Stimulated activated CD8-positive, alpha-beta memory T cell treated with anti-CD3 and anti-CD28 coated beads, Interleukin-2, amount 100 ng/mL, for 1 hour (primary cell): Measurements from ENCODE around the gene HERC2.
"Not testable (repeated sequence)": the region's sequence is repeated elsewhere in the genome, so short reads cannot be mapped to it uniquely, and the experiment has no call there.

Experiments used
- DNase-seq, 2 donors: peaks; one replicate each; pipeline ENCODE4 v3.0.0-alpha.2; 2020; ENCODE audit warnings: low read depth in 2 of 2

Gene HERC2

DNA sequence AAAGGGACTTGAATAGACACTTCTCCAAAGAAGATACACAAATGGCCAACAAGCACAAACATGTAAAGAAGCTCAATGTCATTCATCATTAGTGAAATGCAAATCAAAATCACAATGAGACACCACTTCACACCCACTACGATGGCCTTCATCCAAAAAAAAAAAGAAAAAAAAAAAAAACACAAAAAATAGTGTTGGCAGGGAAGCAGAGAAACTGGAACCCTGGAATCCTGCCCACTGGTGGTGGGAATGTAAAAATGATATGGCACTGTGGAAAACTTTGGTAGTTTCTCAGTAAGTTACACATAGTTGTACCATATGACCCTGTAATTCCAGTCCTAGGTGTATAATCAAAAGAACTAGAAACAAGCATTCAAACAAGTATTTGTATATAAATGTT is 94.7 kb downstream of the HERC2 start:
- DNase-seq, result not testable (repeated sequence)

DNA sequence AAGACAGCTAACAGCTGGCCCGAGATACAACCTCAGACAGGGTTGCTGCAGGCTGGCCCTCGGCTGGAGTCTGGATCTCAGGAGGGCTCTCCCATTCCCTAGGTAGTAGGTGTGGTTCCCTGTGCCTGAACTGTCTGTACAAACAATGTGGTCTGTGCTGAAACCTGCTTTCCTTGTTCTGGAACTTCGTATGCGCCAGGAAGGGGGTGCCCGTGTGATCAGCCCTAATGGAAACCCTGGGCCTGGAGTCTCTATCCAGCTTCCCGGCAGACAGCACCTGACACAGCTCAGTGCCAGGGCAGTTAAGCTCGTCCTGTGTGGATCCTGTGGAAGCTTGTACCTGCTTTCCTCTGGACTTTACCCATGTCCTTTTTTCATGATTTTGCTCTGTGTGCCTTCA is 99.4 kb downstream of the HERC2 start:
- DNase-seq, result not testable (repeated sequence)

DNA sequence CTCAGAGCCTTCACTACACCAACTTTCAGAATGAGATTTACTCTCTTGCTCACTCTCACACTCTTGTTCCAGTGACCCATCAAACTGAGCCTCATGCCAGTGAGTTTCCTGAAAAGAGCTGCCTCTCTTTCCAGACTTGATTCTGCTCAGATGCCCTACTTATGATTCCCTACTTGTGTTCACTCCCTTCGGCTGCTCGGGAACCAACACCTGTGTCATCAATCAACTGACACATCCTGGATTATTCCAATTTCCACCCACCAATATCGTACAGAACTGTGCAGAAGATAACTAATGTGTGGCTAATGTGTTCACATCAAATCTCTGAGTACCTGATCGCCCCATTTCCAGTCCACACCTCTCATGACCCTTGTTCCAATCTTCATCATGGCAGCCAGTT is 100.3 kb downstream of the HERC2 start:
- not testable (repeated sequence) for DNase-seq

DNA sequence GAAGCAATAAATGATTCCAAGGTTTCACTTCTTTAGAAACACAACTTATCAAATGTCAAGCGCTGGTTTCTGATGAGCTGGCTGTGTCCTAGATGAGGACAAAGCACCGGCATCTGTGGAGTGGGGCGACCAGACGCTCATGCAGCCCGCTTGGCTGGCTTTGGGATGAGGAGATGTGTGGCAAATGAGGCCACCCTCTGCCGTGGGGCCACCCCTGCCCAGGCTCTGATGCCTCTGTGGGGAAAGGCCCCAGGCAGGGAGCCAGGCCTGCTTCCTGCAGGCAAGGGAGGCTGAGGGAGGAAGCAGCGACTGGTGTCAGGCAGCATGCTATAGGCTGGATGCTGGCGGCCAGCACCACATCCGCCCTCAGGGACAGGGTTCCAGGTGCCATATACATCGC is 102.9 kb downstream of the HERC2 start:
- DNase-seq, result no peak

DNA sequence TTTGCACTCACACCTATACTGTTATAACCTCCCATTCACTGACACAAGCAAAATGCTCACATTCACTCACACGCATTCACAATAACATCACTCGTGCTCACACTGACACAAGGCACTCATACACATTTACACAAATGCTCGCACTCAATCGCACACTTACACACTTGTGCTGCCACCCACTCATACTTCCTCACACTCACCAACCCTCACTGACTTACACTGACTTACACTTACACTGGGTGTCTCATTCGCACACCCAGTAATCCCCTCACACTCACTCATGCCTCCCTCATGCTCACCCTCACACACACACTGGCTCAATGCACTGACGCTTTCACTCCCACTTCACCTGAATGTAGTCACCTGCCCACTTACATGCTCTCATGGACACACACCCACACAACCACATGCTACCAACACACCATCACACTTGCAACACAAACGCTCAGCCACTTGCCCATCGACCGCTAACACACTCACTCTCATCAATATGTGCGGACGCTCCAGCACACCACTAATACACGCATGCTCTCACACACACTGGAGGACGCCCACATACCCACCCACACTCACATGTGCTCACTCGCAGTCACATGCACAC is 104.9 kb downstream of the HERC2 start:
- not testable (repeated sequence) for DNase-seq

DNA sequence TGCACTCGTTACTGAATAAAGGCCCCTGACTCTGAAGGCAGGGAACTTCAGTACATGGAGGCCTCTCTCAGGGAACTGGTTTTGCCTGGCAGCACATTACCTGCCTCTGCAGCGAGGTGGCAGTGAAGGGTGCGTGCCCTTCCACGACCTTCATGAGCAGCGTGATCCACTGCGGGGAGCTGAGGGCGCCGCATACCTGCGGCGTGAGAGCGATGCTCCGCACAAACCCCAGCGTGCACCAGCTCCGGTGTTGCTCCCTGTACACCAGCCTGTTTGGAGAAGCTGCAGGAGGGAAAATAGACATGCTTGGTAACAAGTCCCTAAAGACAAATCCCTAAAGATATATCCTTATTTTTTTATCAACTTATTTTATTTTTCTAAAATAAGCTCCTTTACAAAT is 106.5 kb downstream of the HERC2 start:
- not testable (repeated sequence) for DNase-seq

DNA sequence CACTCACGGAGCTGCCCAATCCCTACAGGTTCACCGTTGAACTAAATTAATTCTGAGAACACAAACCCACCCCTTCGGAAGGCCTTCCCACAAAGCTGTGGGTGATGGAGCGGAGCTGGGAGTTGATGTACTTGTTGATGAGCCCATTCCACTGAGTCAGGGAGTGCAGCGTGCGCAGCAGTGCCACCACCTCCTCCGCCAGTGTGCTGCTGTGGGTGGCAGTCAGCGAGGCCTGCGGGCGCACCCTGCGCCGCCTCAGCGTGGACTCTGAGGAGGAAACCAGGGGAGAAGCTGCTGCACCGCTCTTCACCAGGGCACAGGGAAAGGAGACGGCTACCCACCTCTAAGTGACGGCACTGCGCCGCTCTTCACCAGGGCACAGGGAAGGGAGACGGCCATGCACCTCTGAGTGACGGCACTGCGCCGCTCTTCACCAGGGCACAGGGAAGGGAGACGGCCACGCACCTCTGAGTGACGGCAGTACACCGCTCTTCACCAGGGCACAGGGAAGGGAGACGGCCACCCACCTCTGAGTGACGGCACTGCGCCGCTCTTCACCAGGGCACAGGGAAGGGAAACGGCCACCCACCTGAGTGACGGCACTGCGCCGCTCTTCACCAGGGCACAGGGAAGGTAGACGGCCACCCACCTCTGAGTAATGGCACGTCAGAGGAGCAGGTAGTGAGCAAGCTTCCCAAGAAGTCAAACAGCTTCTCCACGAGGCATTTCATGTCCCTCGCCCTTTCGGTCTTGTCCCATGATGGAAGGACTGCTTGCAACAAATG is 107.8 kb downstream of the HERC2 start:
- not testable (repeated sequence) for DNase-seq

DNA sequence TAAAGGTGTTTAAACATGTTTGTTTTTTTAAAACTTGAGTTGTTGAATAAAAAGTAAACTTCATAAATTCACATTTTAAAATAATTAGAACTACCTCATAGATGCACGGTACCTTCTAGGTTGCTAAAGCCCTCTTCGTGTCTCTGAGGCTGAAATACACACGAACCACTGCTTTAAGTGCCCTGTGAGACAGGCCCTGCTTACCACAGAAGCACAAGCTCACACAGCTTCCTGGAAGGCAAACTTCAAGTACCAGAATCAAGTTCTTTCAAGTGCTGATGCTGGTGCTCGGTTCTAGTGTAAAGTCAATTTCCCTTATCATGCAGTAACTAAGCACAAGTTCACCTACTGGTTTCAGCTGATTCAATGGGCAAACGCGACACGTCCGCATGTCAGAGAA is 108.6 kb downstream of the HERC2 start:
- not testable (repeated sequence) for DNase-seq

DNA sequence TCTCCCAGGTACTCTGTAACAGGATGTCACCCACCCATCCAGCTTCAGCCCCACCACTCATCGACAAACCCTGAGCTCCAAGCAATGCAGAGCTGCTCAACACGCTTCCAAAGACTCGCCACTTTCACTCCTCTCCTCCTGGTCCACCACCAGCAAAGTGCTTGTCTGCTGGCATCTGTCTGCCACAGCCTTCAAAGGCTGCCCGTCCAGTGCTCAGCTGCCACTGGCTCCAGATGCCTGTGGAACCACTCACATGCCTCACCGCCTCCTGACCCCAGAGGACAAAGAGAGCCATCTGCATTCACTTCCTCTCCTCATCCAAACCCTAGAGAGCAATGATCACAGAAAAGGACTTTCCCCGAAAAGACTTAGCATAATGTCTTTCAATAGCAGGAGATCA is 113.4 kb downstream of the HERC2 start:
- DNase-seq, result no peak

DNA sequence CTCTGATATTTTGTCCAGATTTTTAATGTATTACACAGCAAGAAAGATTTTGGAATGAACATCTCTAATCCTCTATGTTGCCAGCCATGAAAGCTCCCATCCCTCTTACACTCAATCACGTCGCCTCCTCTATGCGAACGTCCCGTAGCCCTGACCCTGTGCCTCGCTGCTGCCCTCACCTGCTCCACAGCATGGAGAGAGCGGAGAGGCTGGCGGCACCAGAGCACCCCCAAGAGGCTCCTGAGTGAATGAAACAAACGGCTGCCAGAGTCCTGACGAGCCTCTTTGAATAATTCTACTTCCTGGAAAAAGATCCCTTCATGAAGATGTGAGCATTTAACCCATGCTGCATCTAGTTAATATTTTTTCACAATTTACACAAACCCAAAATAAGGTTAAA is 116.3 kb downstream of the HERC2 start:
- DNase-seq, result not testable (repeated sequence)

DNA sequence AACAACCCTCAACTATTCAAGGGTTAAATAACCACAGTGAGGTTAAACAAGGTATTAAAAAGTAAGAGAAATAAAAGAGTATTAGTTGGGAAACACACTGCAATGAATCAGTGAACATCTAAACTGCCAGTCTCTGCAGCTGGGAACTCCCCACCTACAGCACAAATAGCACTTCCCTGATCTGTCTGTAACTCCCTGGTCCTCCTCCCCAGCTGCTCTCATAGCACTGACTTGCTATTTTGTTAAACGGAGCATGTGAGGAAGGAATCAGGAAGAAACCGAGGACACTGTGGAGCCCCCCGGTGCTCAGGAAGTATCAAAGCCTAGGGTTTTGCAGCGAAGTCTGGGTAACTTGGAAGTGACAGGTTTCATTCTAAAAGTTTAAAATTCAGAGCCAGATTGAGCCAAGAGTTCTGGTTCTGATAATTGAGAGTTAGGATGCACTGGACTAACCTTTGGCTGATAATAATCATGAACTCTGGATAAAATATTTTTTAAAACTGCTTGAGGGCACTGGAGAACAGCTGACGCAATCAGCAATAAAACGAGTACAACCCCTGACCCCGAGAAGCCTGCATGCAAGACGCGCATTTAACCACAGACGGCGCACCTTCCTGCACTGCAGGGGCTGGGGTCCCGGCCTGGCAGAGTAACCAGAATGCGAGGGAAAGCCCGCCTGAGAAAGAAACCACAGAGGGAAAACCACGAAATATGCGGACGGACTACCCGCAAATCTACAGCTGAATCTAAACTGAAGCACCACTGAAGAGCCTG is 118.7 kb downstream of the HERC2 start:
- DNase-seq, result not testable (repeated sequence)

DNA sequence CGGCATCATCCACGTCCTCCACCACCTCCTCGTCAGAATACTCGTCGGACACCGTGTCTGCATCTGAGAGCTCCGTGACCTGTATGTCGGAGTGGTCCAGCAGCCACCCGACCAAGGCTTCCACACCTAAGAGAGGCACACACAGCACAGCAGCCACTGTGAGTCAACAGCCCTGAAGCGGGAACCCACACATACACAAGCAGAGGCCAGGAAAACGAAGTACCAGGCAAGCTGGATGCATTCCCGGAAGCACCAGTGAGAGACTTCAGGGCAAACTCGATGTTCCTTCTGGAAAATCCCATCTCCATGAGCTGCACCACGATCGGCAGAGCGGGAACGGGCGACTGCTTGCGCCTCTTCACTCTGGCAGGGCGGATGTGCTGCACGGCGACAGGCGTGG is 119.9 kb downstream of the HERC2 start:
- not testable (repeated sequence) for DNase-seq

DNA sequence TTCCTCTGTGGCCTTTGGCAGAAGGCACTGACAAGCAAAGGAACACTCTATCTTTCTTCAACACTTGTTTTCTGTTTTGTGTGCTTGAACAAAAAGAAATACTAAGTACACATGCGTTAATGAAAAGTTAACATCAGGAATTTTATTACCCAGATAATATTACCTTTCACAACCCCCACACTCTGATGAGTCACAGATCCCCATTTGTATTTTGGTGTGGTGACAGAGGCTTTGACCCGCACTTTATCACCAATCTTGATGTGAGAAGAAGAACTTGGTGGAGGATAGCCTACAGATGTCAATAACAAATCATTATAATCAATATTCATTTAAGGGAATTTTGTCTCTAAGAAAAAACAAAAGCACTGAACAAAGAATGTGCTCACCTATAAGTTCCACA is 123.8 kb downstream of the HERC2 start:
- not testable (repeated sequence) for DNase-seq

DNA sequence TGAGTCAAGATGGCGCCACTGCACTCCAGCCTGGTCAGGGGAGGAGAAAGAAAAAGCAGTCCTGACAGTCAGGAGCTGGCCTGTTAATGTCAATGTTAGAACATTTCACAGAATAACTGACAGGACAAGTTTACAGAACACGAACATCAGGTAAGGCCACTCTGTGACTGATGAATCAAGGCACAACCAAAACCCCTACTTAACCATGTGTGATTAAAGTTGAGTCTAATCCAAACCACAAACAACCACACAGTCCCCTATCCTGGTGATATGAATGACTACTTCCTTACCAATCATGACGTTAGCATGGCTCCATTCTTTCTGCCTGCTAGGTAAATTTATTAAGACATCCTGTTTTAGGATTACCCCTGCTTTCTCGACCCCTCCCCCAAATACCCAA is 124.3 kb downstream of the HERC2 start:
- not testable (repeated sequence) for DNase-seq

DNA sequence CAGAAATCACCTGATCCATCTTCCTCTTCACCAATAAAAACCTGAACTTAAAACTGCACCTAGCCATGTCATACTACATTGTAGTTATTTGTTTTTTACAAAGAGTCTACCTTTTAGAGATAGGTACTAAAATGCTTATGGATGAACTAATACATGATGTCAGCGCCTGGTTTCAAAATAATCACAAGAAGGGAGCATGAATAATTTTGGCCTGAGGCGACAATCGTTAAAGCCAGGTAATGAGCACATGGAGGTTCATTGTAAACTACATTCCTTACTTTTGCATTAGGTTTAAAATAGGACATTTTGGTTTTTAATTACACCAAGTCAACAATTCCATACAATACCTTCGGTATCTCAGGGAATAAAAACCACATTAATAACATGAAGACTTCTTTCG is 125.4 kb downstream of the HERC2 start:
- DNase-seq, result not testable (repeated sequence)

DNA sequence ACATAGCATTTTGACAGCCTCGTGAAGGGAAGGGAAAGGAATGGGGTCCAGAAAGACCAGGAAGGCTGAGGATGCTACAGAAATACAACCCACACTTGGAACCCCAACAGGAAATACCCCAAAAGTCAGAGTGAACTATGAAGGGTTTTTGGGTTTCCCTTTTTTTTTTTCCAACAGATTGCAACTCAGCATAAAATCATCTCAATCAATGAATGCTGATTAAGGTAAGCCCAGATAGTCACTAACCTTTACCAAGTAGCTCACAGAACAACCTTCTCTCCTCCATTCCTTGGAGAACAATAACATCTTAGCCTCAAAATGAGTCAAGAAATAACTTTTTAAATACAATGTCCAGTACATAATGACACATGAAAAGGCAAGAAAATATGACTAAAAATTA is 129.2 kb downstream of the HERC2 start:
- DNase-seq, result no peak

DNA sequence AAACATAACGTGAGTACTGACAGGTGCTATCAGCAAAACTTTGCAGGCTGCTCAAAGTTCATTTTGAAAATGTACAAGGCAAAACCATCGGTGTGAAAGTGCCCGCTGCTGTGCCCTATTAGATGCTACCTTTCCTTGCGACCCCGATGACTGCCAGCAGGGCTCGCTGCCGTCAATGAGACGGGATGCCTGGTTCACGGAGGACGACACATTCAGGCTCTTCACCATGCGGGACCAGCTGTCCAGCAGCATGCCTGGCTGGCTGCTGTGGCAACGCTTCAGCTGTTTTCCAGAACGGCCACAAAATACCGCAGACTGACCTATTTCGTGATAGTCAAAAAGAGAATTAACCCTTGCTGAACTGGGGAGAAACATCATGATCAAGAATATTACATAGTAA is 130.1 kb downstream of the HERC2 start:
- no peak for DNase-seq

DNA sequence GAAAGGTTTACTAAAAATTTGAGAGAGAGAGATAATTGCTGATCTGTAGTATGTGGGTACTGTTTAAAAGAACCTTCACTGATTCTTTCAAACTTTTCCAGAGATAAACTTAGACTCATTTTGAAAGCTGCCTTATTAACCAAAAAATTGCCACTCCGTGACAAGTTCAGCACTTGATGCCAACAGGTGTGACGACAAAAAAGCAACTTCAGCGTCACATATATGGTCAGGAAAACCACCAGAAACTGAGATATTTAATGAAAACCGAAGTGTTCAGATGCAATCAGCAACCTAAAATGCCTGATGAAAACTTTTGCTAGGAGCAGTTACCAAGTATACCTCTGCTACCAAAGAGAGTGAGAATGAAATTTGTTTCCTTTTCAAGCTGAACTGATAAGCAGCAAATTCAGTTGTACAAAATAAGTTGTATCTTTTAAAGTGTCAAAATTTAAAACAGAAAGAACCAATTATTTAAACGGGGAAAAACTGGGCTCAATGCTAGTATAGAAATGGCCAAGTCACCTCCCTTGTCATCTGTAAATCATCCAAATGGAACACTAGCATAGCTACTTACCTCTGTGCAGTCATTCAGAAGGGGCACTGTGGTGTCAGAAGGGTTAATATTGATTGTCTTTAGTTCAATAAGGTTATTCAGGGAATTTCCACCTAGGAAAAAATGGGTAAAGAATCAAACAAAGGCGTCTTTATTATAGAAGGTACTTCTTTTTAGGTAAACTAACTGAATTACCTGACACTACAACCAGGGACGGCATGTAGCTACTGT is 131.4 kb downstream of the HERC2 start:
- no peak for DNase-seq

DNA sequence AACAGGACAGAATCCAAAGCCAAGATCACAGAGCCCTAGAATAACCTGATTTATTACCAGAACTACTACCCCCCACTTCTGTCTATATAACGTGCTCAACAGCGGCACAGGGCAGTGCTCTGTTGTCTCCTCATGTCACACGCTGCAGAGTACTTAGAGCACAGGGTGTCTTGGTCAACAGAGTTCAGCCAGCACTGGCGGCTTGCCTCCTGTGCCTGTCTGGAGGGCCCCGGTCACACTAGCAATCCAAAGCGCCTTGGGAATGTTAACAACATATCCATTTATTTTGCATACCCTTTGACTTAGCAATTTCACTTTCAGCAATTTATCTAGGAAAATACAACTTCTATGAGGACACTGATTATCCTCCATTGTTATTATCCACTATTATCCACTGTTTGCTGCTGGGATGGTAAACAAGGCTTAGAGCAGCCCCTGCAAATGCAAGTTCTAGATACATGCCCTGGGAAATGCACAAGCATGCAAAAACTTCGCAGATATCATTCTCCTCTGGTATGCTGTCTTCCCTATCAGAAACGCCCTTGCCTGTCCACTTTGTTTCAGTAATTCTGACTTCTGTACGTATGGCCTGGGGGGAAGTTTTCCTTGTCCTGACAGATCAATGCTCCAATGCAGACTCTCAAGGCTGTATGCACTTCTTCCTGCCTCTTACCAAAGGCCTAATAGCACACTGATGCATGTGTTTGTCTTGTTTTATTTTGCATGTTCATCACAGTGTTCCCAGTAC is 136.7 kb downstream of the HERC2 start:
- no peak for DNase-seq

DNA sequence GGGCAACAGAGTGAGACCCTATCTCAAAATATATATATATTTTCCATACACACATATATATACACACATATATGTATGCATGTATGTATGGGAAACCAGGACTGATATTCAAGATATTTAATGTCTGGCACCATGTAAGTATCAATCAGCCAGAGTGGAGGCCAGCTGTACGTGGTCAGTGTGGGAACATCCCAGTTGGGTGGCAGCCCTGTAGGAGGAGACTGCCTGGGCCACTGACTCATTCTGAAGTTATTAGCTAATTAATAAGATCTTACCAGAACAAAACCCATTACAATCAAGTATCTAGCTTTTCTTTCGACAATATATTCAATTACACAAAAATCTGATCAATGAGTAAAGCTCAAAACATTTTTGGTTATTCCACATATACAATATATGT is 137.8 kb downstream of the HERC2 start:
- no peak for DNase-seq

DNA sequence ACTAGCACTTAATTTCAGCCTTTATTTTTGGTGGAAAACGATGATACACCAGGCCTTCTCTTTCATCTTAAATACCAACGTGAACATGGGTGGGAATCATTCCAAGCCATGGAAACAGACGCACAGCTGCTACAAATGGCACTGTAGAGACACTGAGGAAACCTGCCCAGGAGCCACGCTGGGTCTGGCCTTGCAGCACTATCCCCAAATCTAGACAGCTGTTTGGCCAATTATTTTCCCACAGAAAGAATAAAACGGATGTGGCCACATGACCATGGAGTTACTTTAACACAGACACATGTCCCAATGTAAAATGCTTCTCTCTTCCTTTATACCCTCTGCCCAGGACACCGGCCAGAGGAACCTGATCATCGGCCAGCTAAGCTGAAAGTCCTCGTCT is 139.2 kb downstream of the HERC2 start:
- DNase-seq, result no peak
